ENCODE results near the gene CHODL.

CHODL gene, protein sequence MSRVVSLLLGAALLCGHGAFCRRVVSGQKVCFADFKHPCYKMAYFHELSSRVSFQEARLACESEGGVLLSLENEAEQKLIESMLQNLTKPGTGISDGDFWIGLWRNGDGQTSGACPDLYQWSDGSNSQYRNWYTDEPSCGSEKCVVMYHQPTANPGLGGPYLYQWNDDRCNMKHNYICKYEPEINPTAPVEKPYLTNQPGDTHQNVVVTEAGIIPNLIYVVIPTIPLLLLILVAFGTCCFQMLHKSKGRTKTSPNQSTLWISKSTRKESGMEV

GRCh38 chr21:18244671-18245463 is at the start of gene CHODL:
CHODL (plus strand) TSS chr21:18244833; CDS start chr21:18245224, 391 bp downstream.
- DNase-seq: no peak

GRCh38 chr21:18204931-18205330 is 39.7 kb upstream of the CHODL start:
- DNase-seq: no peak

DNA sequence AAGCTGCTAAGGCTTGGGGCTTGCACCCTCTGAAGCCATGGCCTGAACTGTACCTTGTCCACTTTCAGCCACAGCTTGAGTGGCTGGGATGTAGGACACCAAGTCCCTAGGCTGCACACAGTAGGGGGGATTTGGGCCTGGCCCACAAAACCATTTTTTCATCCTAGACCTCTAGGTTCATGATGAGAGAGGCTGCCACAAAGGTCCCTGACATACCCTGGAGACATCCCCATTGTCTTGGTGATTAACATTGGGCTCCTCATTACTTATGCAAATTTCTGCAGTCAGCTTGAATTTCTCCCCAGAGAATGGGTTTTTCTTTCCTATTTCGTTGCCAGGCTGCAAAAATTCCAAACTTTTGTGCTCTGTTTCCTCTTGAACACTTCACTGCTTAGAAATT is 26.3 kb upstream of the CHODL start:
- no peak for DNase-seq

DNA sequence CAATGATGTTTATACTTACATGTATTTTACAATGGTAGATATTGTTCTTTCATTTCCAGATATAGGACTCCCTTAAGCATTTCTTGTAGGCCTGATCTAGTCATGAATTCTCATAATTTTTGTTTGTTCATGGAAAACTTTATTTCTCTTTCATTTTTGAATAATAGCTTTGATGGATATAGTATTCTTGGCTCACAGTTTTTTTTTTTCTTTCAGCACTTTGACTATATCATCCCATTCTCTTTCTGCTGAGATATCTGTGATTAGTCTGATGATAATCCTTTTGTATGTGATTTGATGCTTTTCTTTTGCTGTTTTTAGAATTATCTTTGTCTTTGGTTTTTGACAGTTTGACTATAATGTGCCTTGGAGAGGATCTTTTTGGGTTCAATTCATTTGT is 24.1 kb upstream of the CHODL start:
- no peak for DNase-seq

- no peak for DNase-seq
Measured at GRCh38 chr21:18222346-18222745, 22.3 kb upstream of the CHODL start.

- no peak for DNase-seq
Measured at GRCh38 chr21:18228060-18228739, 16.4 kb upstream of the CHODL start.

- DNase-seq: no peak
Measured at GRCh38 chr21:18235545-18235944, 9.1 kb upstream of the CHODL start.

DNA sequence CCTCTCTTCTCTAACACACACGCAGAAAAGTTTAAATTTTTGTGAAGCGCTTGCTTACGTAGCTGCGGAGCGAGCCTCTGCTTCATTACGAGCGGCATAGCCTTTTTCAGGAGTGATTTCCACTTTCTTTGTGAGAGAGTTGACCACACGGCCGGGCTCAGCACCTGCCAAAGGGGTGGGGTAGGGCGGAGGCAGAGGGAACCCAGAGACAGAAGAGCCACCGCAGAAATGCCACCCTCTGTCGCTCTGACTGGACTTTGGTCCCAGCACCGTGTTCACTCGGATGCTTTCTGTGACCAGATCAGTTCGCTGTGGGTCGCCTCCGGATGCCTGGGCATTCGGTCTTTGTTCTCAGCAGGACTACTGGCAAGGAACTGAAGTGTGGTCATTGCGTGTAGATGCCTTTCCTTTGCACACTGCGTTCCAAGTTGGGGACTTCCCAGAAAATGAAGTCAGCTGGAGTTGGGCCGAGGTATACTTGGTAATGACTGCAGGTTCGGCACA is 883 bp downstream of the CHODL start:
- no peak for DNase-seq

- DNase-seq: no peak
Measured at GRCh38 chr21:18248171-18248570, 3.5 kb downstream of the CHODL start.

DNA sequence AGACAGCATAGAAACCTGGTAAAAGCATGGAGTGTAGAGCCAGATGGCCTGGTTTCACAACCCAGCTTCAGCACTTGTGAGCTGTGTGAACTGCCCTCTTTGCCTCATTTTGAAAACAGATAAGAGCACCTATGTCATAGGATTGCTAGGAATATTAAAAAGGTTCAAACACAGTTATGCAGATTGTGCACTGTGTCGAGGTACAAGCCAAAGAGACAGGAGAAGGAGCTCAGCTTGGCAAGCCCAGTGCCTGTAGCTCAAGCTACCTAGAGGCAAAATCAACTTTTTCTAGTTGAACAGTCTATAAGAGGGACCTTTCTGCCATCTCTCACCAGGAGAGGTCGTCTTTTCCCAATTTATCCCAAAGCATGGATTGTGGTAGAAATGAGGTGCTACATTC is 5.0 kb downstream of the CHODL start:
- no peak for DNase-seq

DNA sequence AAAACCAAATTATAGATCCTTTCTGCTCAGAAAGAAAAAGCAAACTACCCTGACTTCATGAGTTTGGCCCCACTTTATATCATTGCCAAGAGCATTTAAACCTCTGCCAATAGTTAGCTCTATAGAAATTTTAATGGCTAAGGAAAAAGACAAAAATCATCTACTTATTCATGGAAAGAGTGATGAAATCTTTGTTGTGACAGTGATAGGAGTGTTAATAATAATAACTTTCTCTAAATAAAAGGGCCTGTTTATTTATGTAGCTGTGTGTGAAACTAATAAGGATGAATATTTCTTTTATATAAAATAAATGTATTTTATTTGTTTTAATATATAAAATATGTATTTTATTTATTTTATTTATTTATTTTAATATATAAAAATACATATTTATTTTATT is 6.4 kb downstream of the CHODL start:
- no peak for DNase-seq

- DNase-seq: no peak
Measured at GRCh38 chr21:18252256-18252655, 7.6 kb downstream of the CHODL start.

DNA sequence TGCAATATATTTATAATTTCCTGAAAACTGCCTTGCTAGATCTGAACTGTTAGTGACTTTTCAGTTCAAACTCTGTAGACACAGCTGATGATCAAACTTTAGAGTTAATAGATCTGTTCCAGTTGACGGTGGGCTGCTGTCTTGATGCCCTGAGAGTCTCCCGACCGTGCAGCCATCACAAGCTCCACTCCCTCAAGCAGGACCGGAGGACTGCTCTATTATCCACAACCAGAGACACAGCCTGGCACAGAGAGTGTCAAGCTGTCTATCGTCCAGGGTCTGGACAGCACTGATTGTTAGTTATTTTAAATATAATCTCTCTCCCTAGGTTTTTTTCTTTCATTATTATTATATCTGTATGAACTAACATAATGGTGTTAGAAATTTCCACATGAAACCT is 8.0 kb downstream of the CHODL start:
- no peak for DNase-seq

GRCh38 chr21:18253221-18253620 is 8.6 kb downstream of the CHODL start:
- DNase-seq: no peak

DNA sequence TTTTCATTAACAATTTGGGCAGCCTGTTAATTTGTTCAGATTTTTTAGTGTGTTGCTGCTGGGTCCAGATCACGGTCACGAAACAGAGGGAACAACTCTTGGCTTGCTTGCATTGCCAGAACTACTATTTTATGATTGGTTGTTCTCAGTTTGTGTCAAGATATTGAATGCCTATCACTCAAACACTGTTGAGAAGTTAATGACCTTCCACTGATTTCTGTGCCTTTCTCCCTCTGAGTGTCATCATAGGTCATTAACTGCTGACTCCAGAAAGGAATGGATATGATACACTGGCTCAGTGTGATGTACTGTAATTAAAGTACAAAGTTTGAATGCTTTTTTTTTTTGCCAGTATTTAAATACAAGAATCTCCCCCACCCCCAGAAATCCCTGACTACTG is 9.2 kb downstream of the CHODL start:
- DNase-seq: no peak

- DNase-seq: no peak
Measured at GRCh38 chr21:18265944-18266343, 21.3 kb downstream of the CHODL start.

- DNase-seq: no peak
Measured at GRCh38 chr21:18267496-18267895, 22.9 kb downstream of the CHODL start.

- no peak for DNase-seq
Measured at GRCh38 chr21:18268906-18269305, 24.3 kb downstream of the CHODL start.

DNA sequence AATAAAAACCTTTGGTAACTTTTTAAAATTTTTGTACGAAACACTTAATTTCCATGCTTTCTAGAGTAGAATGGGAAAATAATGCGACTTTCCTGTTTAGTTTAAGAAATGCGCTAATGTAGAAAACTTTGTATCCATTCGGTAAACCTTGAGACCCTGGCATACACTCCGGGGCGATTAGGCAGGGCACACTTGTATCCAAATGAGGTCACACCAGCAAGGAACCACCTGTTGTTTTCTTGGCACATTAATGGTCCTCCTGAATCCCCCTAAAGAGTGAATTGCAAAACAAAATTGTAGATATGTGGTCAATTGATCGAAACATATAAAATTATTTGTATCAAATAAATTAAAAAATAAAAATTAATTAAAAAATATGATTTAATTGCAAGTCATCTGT is 25.2 kb downstream of the CHODL start:
- no peak for DNase-seq

GRCh38 chr21:18273400-18273799 is 28.8 kb downstream of the CHODL start:
- no peak for DNase-seq

DNA sequence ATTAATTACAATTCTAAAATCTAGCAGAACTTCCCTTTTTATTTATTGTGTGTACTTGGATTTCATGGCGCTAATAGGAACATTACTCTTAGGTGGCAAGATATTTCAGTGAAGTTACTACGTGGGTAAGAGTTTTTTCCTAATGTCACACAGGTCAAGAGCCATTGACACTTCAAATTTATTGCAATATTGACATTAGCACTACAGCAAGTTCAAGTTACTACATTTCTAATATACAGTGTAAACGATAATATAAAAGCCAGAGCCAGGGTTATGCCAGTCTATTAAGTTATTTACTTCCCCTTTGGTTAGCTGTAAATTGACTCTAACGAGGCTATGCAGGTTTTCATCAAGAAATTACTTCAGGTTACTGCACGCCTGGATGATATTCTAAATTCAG is 29.7 kb downstream of the CHODL start:
- DNase-seq: no peak

GRCh38 chr21:18275781-18276180 is 31.1 kb downstream of the CHODL start:
- DNase-seq: no peak

- no peak for DNase-seq
Measured at GRCh38 chr21:18285379-18285778, 40.7 kb downstream of the CHODL start.

DNA sequence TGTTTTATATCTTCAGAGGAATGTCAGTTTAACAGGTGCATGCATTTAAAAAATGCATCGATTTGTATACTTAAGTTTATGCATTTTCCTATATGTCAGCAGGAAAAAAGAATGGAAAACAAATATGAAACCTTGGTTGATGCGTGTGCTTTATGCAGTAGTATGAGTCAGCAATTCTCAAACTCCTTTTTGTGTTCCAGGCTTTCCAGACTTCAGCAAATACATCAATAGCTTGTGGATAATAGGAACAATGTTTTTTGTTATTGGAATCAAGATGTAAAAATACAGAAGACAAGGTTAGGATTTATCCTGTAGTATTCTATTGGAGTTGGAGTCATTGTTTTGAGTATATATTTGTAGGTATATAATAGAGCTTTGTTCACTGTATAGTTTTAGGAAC is 45.2 kb downstream of the CHODL start:
- DNase-seq: no peak

Data from hippocampal formation (tissue), 2 donors.